IMR-90 (cell line): ENCODE data around the gene FNDC1.

Source experiments
- POLR2A ChIP-seq: IDR thresholded peaks from 2 replicates; pipeline ENCODE4 v1.6.1; 2012; ENCODE audit warnings: mild to moderate bottlenecking, low read depth, low read length
- RFX5 ChIP-seq: IDR thresholded peaks from 2 replicates; pipeline ENCODE4 v1.8.0; 2012; ENCODE audit warnings: low read depth, mild to moderate bottlenecking, low read length, moderate library complexity
- TF ChIP-seq, protein P1 (sequence below): conservative IDR thresholded peaks from 2 replicates; pipeline ENCODE4 v1.5.1; 2012; ENCODE audit warnings: mild to moderate bottlenecking, low read depth, low read length, improper control_type of control experiment

DNA sequence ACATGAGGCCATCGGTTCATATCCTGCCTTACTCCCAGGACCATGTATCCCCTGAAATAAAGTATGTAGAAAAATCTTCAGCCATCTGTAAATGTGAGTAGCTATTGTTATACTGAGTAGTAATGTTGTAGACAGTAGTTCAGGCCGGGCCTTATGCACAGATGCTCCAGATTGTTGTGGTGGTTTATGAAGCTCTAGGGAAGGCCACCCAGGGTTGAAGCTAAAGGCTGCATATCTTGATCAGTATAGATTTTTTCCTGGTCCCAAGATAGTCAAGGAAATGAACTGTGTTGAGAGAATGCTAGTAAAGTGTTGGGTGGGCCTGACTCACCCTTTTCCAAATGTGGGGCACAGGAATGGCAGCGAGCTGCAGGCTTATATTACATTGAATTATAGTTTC lies 81.4 kb downstream of the FNDC1 start:
- TF ChIP-seq POLR2A: no peak
- TF ChIP-seq, protein P1, sequence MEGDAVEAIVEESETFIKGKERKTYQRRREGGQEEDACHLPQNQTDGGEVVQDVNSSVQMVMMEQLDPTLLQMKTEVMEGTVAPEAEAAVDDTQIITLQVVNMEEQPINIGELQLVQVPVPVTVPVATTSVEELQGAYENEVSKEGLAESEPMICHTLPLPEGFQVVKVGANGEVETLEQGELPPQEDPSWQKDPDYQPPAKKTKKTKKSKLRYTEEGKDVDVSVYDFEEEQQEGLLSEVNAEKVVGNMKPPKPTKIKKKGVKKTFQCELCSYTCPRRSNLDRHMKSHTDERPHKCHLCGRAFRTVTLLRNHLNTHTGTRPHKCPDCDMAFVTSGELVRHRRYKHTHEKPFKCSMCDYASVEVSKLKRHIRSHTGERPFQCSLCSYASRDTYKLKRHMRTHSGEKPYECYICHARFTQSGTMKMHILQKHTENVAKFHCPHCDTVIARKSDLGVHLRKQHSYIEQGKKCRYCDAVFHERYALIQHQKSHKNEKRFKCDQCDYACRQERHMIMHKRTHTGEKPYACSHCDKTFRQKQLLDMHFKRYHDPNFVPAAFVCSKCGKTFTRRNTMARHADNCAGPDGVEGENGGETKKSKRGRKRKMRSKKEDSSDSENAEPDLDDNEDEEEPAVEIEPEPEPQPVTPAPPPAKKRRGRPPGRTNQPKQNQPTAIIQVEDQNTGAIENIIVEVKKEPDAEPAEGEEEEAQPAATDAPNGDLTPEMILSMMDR: no peak
- TF ChIP-seq RFX5: no peak
